ENCODE data around the gene MYO19.

Gene MYO19, protein sequence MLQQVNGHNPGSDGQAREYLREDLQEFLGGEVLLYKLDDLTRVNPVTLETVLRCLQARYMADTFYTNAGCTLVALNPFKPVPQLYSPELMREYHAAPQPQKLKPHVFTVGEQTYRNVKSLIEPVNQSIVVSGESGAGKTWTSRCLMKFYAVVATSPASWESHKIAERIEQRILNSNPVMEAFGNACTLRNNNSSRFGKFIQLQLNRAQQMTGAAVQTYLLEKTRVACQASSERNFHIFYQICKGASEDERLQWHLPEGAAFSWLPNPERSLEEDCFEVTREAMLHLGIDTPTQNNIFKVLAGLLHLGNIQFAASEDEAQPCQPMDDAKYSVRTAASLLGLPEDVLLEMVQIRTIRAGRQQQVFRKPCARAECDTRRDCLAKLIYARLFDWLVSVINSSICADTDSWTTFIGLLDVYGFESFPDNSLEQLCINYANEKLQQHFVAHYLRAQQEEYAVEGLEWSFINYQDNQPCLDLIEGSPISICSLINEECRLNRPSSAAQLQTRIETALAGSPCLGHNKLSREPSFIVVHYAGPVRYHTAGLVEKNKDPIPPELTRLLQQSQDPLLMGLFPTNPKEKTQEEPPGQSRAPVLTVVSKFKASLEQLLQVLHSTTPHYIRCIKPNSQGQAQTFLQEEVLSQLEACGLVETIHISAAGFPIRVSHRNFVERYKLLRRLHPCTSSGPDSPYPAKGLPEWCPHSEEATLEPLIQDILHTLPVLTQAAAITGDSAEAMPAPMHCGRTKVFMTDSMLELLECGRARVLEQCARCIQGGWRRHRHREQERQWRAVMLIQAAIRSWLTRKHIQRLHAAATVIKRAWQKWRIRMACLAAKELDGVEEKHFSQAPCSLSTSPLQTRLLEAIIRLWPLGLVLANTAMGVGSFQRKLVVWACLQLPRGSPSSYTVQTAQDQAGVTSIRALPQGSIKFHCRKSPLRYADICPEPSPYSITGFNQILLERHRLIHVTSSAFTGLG

DNA sequence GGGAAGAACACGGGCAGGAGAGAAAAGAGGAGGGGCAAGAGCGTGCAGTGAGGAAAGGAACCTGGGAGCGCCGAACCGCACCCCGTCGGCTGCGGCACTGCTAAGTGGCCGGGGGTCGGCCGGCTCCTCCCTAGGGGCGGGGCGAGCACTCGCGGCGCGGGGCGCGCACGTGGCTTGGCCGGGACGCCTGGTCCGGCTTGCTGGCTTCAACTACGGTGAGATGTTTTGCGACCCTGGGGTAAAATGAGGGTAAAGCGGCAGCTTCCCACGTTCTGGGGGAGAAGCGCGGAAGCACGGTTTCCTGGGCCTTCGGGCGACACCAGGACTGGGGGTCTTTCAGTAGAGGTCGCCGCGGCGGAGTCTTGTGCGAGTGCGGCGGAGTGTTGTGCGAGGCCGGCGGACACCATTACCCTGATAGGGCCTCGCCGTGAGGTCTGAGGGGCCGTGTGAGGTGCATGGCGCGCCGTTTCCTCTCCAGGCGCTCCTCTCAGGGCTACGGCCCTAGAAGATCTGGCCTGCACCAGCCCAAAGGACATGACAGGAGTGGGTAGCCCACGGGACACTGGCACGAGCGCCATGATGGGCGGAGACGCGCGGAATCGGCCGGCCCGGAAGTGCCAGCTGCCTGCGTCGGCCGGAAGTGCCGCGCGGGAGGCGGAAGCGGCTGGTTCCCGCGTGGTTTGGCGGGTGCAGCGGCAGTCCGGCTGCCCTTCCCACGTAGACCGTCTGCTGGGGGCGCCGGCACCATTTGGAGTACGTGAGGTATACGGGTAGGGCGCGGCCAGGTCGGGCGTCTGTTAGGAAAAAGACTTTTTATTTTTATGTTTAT lies at the start of gene MYO19, which contains the start of gene PIGW:
TSS of gene MYO19 (minus strand) at position 29 of the 829 bp plus-strand sequence. CDS start 2,330 bp downstream, outside the sequence.
TSS of gene PIGW (plus strand) at position 148 of the 829 bp plus-strand sequence. CDS start 2,115 bp downstream, outside the sequence.
- peak; percentile 80 for DNase-seq (ENCODE audit: low spot score)

GRCh38 chr17:36583787-36584186 lies 49.1 kb upstream of the MYO19 start:
- DNase-seq (ENCODE audit: low spot score) = no peak

DNA sequence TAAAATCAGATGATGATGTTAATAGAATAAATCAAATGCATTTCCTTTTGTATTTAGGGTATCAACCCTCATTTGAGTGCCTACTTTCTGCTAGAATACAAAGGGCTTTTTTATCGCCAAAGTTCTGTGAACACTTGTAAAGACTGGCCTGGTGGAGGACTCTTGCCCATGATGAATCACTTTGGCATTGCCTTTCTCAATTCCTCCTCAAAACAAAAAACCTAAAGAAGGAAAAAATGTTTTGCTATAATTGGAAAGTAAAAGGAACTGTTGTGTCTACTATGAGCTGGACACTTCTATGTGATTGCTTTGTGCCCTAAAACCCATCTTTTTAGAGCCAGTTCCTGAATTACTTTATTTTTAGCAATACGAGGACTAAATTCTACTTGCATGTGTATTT lies 44.0 kb upstream of the MYO19 start:
- no peak for DNase-seq (ENCODE audit: low spot score)

DNA sequence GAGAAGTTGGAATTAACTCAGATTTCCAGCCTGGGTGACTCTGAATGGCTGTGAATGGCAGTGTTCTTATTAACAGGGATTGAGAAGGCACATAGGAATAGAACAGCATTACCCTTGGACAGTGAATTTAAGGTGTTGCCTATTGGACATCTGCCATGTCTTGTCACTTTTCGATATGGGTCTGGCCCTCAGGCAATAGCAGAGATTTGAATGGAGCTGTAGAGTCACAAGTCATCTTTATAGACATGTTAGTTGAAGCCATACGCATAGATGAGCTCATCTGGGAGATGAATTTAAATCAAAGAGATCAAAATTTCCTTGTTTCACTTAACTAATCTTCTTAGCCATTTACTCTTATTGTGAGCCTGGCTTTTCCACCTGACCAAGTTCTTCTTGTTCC lies 42.1 kb upstream of the MYO19 start:
- no peak for DNase-seq (ENCODE audit: low spot score)

GRCh38 chr17:36575028-36575427 lies 40.4 kb upstream of the MYO19 start:
- no peak for DNase-seq (ENCODE audit: low spot score)

- no peak for DNase-seq (ENCODE audit: low spot score)
These were observed 31.4 kb upstream of the MYO19 start for GRCh38 chr17:36566081-36566480.

DNA sequence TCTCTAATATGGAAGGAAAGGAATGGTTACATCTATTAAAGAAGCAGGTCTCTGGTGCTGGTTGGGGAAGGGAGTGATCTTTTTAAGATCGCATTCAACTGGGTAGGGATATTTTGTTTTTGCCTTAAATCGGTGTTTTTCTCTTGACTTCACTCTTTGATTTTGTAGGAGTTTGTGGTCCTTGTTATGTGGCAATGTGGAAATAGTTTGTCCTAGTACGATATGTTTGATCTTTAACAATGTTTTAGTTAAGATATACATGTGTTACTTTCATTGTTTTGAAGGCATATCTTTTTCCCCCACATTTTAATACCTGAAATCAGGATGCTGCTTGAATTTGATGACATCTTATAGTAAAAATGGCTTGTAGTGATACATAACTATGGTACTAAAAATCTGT lies 18.8 kb upstream of the MYO19 start:
- DNase-seq (ENCODE audit: low spot score) = no peak

DNA sequence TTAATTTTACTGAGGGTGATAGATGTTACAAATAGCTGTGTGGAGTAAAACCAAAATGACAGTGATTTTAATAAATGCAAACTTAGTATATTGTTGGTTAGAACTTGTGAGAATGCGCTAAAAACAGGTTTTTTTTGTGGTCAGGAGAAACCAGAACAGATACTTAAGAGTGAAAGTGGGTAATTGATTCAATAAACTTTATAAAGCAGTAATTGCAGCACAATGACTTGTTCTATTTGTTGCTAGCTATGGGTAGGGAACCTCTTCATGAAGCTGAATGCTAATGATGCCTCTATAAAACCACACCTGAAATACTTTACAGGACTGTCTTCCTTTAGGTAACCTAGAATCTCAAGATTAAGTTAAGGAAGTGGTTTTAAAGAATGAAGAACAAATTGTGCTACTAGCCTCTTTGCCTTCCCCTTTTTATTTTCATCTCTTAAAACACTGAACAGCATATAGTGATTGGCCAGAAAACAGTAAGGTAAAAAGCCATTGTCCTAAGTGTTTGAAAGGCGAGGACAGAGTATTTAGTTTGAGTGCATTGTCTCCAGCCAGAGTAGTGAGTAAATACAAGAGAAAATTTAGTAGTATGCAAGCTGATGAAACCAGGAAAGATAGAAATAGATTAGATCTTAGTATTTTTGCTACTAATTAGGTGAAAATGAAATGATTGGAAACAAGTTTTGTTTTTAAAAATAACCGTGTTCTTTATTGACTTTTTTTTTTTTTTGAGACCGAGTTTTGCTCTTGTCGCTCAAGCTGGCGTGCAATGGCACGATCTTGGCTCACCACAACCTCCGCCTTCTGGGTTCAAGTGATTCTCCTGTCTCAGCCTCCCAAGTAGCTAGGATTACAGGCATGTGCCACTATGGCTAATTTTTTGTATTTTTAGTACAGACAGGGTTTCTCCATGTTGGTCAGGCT lies 16.1 kb upstream of the MYO19 start:
- DNase-seq (ENCODE audit: low spot score) = no peak

- no peak for DNase-seq (ENCODE audit: low spot score)
These were observed 13.1 kb upstream of the MYO19 start for GRCh38 chr17:36547776-36548175.

- DNase-seq (ENCODE audit: low spot score) = no peak
These were observed 11.9 kb upstream of the MYO19 start for GRCh38 chr17:36546418-36547093.

GRCh38 chr17:36545465-36546417 lies 11.1 kb upstream of the MYO19 start:
- peak; percentile 87 for DNase-seq (ENCODE audit: low spot score)

- no peak for DNase-seq (ENCODE audit: low spot score)
These were observed 10.4 kb upstream of the MYO19 start for GRCh38 chr17:36545077-36545464.

GRCh38 chr17:36544307-36545076 lies 9.8 kb upstream of the MYO19 start, which contains the start of gene GGNBP2:
TSS of gene GGNBP2 (plus strand) at chr17:36544919. CDS start at chr17:36545725, 806 bp downstream.
- DNase-seq (ENCODE audit: low spot score) = peak; percentile 65

DNA sequence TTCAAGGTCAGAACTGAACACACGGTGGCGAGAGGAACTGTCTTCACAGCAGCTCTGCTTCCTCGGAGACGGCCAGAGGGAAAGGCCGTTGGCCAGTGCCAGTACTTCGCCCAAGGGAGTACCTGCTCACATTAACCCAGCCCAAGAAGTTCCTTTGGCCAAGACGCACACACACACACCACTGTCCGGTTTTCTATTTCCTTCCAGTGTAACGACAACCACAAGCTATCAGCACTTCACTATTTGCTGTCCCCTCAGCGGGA lies 9.3 kb upstream of the MYO19 start:
- no peak for DNase-seq (ENCODE audit: low spot score)

DNA sequence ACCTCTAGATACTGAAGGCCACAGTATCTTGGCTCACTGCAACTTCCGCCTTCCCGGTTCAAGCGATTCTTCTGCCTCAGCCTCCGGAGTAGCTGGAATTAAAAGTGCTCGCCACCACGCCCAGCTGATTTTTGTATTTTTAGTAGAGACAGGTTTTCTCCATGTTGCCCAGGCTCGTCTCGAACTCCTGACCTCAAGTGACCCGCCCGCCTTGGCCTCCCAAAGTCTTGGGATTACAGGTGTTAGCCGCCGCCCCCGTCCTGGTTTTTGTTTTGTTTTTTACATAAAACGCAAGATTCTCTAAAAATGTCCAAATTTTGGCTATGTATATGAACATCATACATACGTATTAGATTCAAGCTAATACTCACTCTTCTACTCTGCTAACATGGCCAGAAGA lies 8.1 kb upstream of the MYO19 start:
- DNase-seq (ENCODE audit: low spot score) = no peak

- no peak for DNase-seq (ENCODE audit: low spot score)
These were observed 6.0 kb upstream of the MYO19 start for GRCh38 chr17:36540696-36541095.

GRCh38 chr17:36535669-36536081 lies 1.0 kb upstream of the MYO19 start:
- DNase-seq (ENCODE audit: low spot score) = no peak
